Measurements from ENCODE around the gene C3orf22. TPM values are rescaled to one million over a fixed set of nuclear protein-coding genes. Genes with fewer than 3 reads are reported as not detected.

C3orf22 gene
- total and polyA plus RNA-seq, 9 of the 15 experiments (the other 6 are each of a cell fraction or from before 2014, with no cell fraction given) = not detected

DNA sequence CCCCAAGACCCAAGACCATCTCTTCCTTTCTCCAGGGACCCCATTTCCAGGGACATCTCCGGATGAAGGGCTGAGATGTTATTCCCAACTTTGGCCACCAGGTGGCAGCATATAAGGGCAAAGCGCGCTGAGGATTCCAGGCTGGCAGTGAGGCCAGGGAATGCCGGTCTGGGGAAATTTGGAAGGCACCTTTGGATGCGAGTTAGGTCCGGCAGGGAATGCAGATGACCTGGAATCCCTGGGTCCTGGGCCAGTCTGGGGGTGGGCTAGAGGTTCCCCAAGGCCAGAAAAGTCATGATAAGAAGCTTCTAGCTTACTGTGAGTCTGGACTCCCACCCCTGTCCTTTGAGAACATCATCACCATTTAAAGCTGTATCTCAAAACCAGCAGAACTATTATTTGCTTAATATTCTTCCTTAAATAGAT lies 36.4 kb downstream of the C3orf22 start:
- TF ChIP-seq SMC3 (conservative IDR thresholded peaks at IDR 0.05; ENCODE audit: insufficient read depth, low read depth, low read length) (peak; percentile 66), YBX1 (IDR thresholded peaks at IDR 0.05) (no peak), RAD21 (CRISPR knock-in tag; conservative IDR thresholded peaks at IDR 0.05 in 1 of 2, IDR thresholded peaks at IDR 0.05 in 1 of 2) (peak; percentile 57 to 65)
- TF ChIP-seq, protein P1, sequence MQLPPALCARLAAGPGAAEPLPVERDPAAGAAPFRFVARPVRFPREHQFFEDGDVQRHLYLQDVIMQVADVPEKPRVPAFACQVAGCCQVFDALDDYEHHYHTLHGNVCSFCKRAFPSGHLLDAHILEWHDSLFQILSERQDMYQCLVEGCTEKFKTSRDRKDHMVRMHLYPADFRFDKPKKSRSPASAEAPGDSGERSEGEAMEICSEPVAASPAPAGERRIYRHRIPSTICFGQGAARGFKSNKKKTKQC (CRISPR knock-in tag; IDR thresholded peaks at IDR 0.05) = no peak
- TF ChIP-seq, protein P2, sequence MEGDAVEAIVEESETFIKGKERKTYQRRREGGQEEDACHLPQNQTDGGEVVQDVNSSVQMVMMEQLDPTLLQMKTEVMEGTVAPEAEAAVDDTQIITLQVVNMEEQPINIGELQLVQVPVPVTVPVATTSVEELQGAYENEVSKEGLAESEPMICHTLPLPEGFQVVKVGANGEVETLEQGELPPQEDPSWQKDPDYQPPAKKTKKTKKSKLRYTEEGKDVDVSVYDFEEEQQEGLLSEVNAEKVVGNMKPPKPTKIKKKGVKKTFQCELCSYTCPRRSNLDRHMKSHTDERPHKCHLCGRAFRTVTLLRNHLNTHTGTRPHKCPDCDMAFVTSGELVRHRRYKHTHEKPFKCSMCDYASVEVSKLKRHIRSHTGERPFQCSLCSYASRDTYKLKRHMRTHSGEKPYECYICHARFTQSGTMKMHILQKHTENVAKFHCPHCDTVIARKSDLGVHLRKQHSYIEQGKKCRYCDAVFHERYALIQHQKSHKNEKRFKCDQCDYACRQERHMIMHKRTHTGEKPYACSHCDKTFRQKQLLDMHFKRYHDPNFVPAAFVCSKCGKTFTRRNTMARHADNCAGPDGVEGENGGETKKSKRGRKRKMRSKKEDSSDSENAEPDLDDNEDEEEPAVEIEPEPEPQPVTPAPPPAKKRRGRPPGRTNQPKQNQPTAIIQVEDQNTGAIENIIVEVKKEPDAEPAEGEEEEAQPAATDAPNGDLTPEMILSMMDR (IDR thresholded peaks at IDR 0.05 in 2 of 3, conservative IDR thresholded peaks at IDR 0.05 in 1 of 3; ENCODE audit: insufficient read depth in 2 of 3, low read depth in 1 of 3, low read length in 3 of 3) = peak; percentile 61 to 73 (median 62)
- TF ChIP-seq, protein P3, sequence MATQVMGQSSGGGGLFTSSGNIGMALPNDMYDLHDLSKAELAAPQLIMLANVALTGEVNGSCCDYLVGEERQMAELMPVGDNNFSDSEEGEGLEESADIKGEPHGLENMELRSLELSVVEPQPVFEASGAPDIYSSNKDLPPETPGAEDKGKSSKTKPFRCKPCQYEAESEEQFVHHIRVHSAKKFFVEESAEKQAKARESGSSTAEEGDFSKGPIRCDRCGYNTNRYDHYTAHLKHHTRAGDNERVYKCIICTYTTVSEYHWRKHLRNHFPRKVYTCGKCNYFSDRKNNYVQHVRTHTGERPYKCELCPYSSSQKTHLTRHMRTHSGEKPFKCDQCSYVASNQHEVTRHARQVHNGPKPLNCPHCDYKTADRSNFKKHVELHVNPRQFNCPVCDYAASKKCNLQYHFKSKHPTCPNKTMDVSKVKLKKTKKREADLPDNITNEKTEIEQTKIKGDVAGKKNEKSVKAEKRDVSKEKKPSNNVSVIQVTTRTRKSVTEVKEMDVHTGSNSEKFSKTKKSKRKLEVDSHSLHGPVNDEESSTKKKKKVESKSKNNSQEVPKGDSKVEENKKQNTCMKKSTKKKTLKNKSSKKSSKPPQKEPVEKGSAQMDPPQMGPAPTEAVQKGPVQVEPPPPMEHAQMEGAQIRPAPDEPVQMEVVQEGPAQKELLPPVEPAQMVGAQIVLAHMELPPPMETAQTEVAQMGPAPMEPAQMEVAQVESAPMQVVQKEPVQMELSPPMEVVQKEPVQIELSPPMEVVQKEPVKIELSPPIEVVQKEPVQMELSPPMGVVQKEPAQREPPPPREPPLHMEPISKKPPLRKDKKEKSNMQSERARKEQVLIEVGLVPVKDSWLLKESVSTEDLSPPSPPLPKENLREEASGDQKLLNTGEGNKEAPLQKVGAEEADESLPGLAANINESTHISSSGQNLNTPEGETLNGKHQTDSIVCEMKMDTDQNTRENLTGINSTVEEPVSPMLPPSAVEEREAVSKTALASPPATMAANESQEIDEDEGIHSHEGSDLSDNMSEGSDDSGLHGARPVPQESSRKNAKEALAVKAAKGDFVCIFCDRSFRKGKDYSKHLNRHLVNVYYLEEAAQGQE (IDR thresholded peaks at IDR 0.05; ENCODE audit: borderline replicate concordance) = peak; percentile 55; the same call in 1 of the 2 replicates
- TF ChIP-seq, protein P3 (CRISPR knock-in tag; IDR thresholded peaks at IDR 0.05; ENCODE audit: low read depth) = no peak
- Histone ChIP-seq H3K27ac (ENCODE audit: extremely low read depth, low read depth, low read length) (no peak overlapping the region), H3K9me3 (replicated peaks; ENCODE audit: control insufficient read depth, insufficient read depth, low read depth, low read length) (no peaks in the 10 kb centered on the region), H3K36me3 (ENCODE audit: control insufficient read depth, insufficient read depth, low read length) (no peaks in the 10 kb centered on the region), H3K27me3 (ENCODE audit: control insufficient read depth in 2 of 2, insufficient read depth in 2 of 2, low read length in 2 of 2) (peaks cover 0 to 11% of the 10 kb centered on the region in 2 experiments; a peak in 1 of 5 replicates), H3K79me2 (ENCODE audit: control insufficient read depth, insufficient read depth, low read length) (no peaks in the 10 kb centered on the region), H3K4me3 (no peak overlapping the region), H3K4me2 (ENCODE audit: insufficient read depth, low read length) (no peak overlapping the region), H4K20me1 (replicated peaks; ENCODE audit: control insufficient read depth, insufficient read depth, low read length) (peaks cover 3% of the 10 kb centered on the region; the same call in 1 of the 2 replicates), H2AFZ (ENCODE audit: low read depth, low read length) (no peak overlapping the region), H3K9me1 (ENCODE audit: control insufficient read depth, insufficient read depth, low read length) (no peaks in the 10 kb centered on the region), H3K4me1 (replicated peaks in 1 of 2; ENCODE audit: control insufficient read depth in 2 of 2, insufficient read depth in 2 of 2, low read length in 2 of 2) (peaks cover 0 to 12% of the 10 kb centered on the region in 2 experiments; a peak in 2 of 5 replicates), H3K9ac (ENCODE audit: insufficient read depth in 1 of 2, low read depth in 2 of 2, low read length in 2 of 2) (no peak overlapping the region)
- POLR2A ChIA-PET = no interaction called here
- in situ Hi-C loops (cut with MboI) (no loop called here), intact Hi-C loops (cut with micrococcal nuclease) (loop anchor here (10.0 kb wide), 2 partner anchors 142 to 222 kb away; no protein-coding TSS in a partner anchor)
- peak; percentile 72 for FAIRE-seq
- DNase-seq (ENCODE audit: extremely low read depth in 1 of 4, low spot score in 3 of 4) = peak; percentile 45 to 69 (median 64)
- ATAC-seq = peak; percentile 49; the same call in 2 of the 3 replicates
- WGBS (ENCODE audit: insufficient coverage, low coverage, missing lambda C conversion rate) = 0% methylated on average over 1 of the region's 6 CpGs
- BruUV-seq (replicated peaks) = no TSS peak
- CTCF ChIA-PET (ENCODE audit: low intra/inter-chr PET ratio) = interaction anchor here (0.7 to 1.0 kb wide), 2 partner anchors 932 to 1021 kb away, joined by 3 read pairs; no protein-coding TSS in a partner anchor

All from K562 (cell line).